Right lobe of liver (tissue), 4 donors: Measurements from ENCODE around the gene RND2.

Source experiments
- CTCF ChIP-seq, 4 donors: fragments of 200-600 bp in 3 of 4; fragments of 450-650 bp in 1 of 4; IDR thresholded peaks; one replicate each; pipeline versions ENCODE4 v1.5.1 to v1.8.0; 2016 to 2022; ENCODE audit warnings: antibody characterized with exemption in 4 of 4, mild to moderate bottlenecking in 2 of 4
- POLR2A ChIP-seq: fragments of 450-650 bp; IDR thresholded peaks from one replicate; pipeline ENCODE4 v1.6.1; 2017; ENCODE audit warnings: antibody characterized with exemption, mild to moderate bottlenecking
- donor health status: DM: no; HTN: no; CAD: no.
- donor health status: DM: no; HTN: no; CAD: no.
- donor health status: DM: no; HTN: yes; CAD: no.

- TF ChIP-seq CTCF (IDR thresholded peaks at IDR 0.05) (no peak), POLR2A (no peak)
These were observed 9.9 kb downstream of the RND2 start for GRCh38 chr17:43034894-43035293.
